Colonic mucosa (tissue), 4 donors: ENCODE measurements around the gene SCGN. TPM values are rescaled to one million over a fixed set of nuclear protein-coding genes. Genes with fewer than 3 reads are reported as not detected.
"Not testable (repeated sequence)": the region's sequence is repeated elsewhere in the genome, so short reads cannot be mapped to it uniquely, and the experiment has no call there.

Source experiments
- DNase-seq: peaks from one replicate; pipeline ENCODE4 v3.0.0-alpha.2; 2020
- H3K27ac ChIP-seq: fragments of 200-600 bp; one replicate; pipeline ENCODE4 v1.8.0; 2021
- H3K27me3 ChIP-seq: fragments of 200-600 bp; one replicate; pipeline ENCODE4 v1.8.0; 2021
- H3K36me3 ChIP-seq: fragments of 200-600 bp; one replicate; pipeline ENCODE4 v1.8.0; 2021
- H3K4me1 ChIP-seq: fragments of 200-600 bp; one replicate; pipeline ENCODE4 v1.8.0; 2021; ENCODE audit warnings: mild to moderate bottlenecking
- H3K4me3 ChIP-seq: fragments of 200-600 bp; one replicate; pipeline ENCODE4 v1.8.0; 2021
- H3K9ac ChIP-seq, 2 donors: one replicate each; pipeline ENCODE4 v1.7.0; 2013; ENCODE audit warnings: control low read depth in 2 of 2, low read depth in 2 of 2, low read length in 2 of 2
- H3K9me3 ChIP-seq: fragments of 200-600 bp; one replicate; pipeline ENCODE4 v1.8.0; 2021
- CTCF ChIP-seq: fragments of 200-600 bp; IDR thresholded peaks from one replicate; pipeline ENCODE4 v1.8.0; 2022; ENCODE audit warnings: antibody characterized with exemption, mild to moderate bottlenecking
- intact Hi-C: fragments of 100-400 bp; cut with DNase I; formaldehyde crosslinking; loops from one replicate; pipeline ENCODE4 v1.14.1; 2022
- total RNA-seq, 2 donors: library from RNA; stranded (reverse); fragmentation: NEBNext Ultra II Directional in 1 of 2; extraction: Animal tissue kit (Norgen Biotek cat#: 25700) in 1 of 2; gene quantifications; one replicate each; pipeline ENCODE4 v1.2.1, GENCODE V29; 2021
- donor health status: healthy.
- donor health status: DM: no; HTN: no; CAD: no.
- donor health status: DM: no; HTN: no; CAD: no.

Gene SCGN
- total RNA-seq, 2 donors from 2014 or later = 4.6 to 8.1 TPM

- no peaks in the 10 kb centered on the region for H3K36me3 ChIP-seq
- peaks cover 9% of the 10 kb centered on the region for H3K4me1 ChIP-seq
- H3K27ac ChIP-seq = no peak overlapping the region
- intact Hi-C loops = no loop called here
- H3K27me3 ChIP-seq = no peaks in the 10 kb centered on the region
- no peaks in the 10 kb centered on the region for H3K9me3 ChIP-seq
- DNase-seq = peak; percentile 59
- no peak for TF ChIP-seq CTCF
- H3K4me3 ChIP-seq = no peak overlapping the region
- no peak overlapping the region for H3K9ac ChIP-seq
Measured at GRCh38 chr6:25746968-25747367, 95.0 kb downstream of the SCGN start.

GRCh38 chr6:25747477-25747876 lies 95.5 kb downstream of the SCGN start:
- no peak for TF ChIP-seq CTCF
- Histone ChIP-seq H3K4me1 (peaks cover 9% of the 10 kb centered on the region), H3K27ac (no peak overlapping the region)

GRCh38 chr6:25748049-25748448 lies 96.0 kb downstream of the SCGN start:
- Histone ChIP-seq H3K36me3 (no peaks in the 10 kb centered on the region), H3K9me3 (no peaks in the 10 kb centered on the region), H3K27ac (no peak overlapping the region), H3K4me1 (peaks cover 9% of the 10 kb centered on the region), H3K4me3 (no peak overlapping the region), H3K27me3 (no peaks in the 10 kb centered on the region), H3K9ac (no peak overlapping the region)
- TF ChIP-seq CTCF = no peak
- intact Hi-C loops = no loop called here
- no peak for DNase-seq

More at GRCh38 chr6:25747477-25747876, 95.5 kb downstream of the SCGN start:
- H3K4me3 ChIP-seq = no peak overlapping the region
- no peak for DNase-seq
- H3K36me3 ChIP-seq = no peaks in the 10 kb centered on the region
- no peak overlapping the region for H3K9ac ChIP-seq
- no peaks in the 10 kb centered on the region for H3K27me3 ChIP-seq
- no peaks in the 10 kb centered on the region for H3K9me3 ChIP-seq
- intact Hi-C loops = no loop called here

- H3K4me3 ChIP-seq, intact Hi-C loops, DNase-seq, H3K27me3 ChIP-seq, H3K9me3 ChIP-seq, H3K27ac ChIP-seq, H3K4me1 ChIP-seq, H3K9ac ChIP-seq, H3K36me3 ChIP-seq: not testable (repeated sequence)
Measured at GRCh38 chr6:25748601-25749517, 96.8 kb downstream of the SCGN start.

- Histone ChIP-seq H3K4me3 (no peak overlapping the region), H3K9ac (no peak overlapping the region), H3K9me3 (no peaks in the 10 kb centered on the region), H3K4me1 (peaks cover 5% of the 10 kb centered on the region), H3K36me3 (no peaks in the 10 kb centered on the region), H3K27ac (peak overlapping the region; percentile 63), H3K27me3 (no peaks in the 10 kb centered on the region)
- intact Hi-C loops = no loop called here
- no peak for TF ChIP-seq CTCF
- no peak for DNase-seq
Measured at GRCh38 chr6:25749837-25750236, 97.8 kb downstream of the SCGN start.

- intact Hi-C loops = no loop called here
- H3K27ac ChIP-seq = peak overlapping the region; percentile 63
- peaks cover 5% of the 10 kb centered on the region for H3K4me1 ChIP-seq
- no peak overlapping the region for H3K4me3 ChIP-seq
- H3K9ac ChIP-seq = no peak overlapping the region
- H3K9me3 ChIP-seq = no peaks in the 10 kb centered on the region
- TF ChIP-seq CTCF = no peak
- peak; percentile 45 for DNase-seq
- H3K27me3 ChIP-seq = no peaks in the 10 kb centered on the region
- no peaks in the 10 kb centered on the region for H3K36me3 ChIP-seq
Measured at GRCh38 chr6:25750906-25751305, 98.9 kb downstream of the SCGN start.
